GM18873 (cell line): ENCODE data around the gene CELF4.

Experiments used
- ATAC-seq: cut with Tn5 transposase; IDR thresholded peaks from one replicate; pipeline ENCODE4 v1.9.1; 2021; ENCODE audit warnings: mild to moderate bottlenecking, moderate library complexity, moderate number of reproducible peaks; ENCODE audit not compliant: unreplicated experiment, low FRiP score

Gene CELF4

GRCh38 chr18:37450434-37451132 lies 115.0 kb downstream of the CELF4 start:
- ATAC-seq = no peak

- no peak for ATAC-seq
Observed at GRCh38 chr18:37449618-37450017, 116.0 kb downstream of the CELF4 start.

GRCh38 chr18:37448946-37449345 lies 116.7 kb downstream of the CELF4 start:
- no peak for ATAC-seq

GRCh38 chr18:37447962-37448888 lies 117.4 kb downstream of the CELF4 start:
- ATAC-seq = no peak

- ATAC-seq = no peak
Observed at GRCh38 chr18:37445836-37446235, 119.8 kb downstream of the CELF4 start.

GRCh38 chr18:37445368-37445767 lies 120.2 kb downstream of the CELF4 start:
- no peak for ATAC-seq

GRCh38 chr18:37443325-37444055 lies 122.1 kb downstream of the CELF4 start:
- no peak for ATAC-seq

GRCh38 chr18:37442477-37442876 lies 123.1 kb downstream of the CELF4 start:
- ATAC-seq = no peak

GRCh38 chr18:37441821-37442220 lies 123.8 kb downstream of the CELF4 start:
- ATAC-seq = no peak

GRCh38 chr18:37440206-37440605 lies 125.4 kb downstream of the CELF4 start:
- ATAC-seq = no peak

GRCh38 chr18:37438417-37439180 lies 127.0 kb downstream of the CELF4 start:
- ATAC-seq = no peak

- ATAC-seq = no peak
Observed at GRCh38 chr18:37435996-37436395, 129.6 kb downstream of the CELF4 start.

- ATAC-seq = no peak
Observed at GRCh38 chr18:37435150-37435867, 130.3 kb downstream of the CELF4 start.

- no peak for ATAC-seq
Observed at GRCh38 chr18:37434161-37434860, 131.3 kb downstream of the CELF4 start.

- ATAC-seq = no peak
Observed at GRCh38 chr18:37432436-37433195, 133.0 kb downstream of the CELF4 start.

GRCh38 chr18:37430357-37431076 lies 135.1 kb downstream of the CELF4 start:
- ATAC-seq = no peak

- ATAC-seq = no peak
Observed at GRCh38 chr18:37429791-37430190, 135.8 kb downstream of the CELF4 start.
